GM21825 (cell line): ENCODE results near the gene TARS3.
"Not testable (repeated sequence)": the region's sequence is repeated elsewhere in the genome, so short reads cannot be mapped to it uniquely, and the experiment has no call there.

Experiments used
- ATAC-seq: cut with Tn5 transposase; IDR thresholded peaks from one replicate; pipeline ENCODE4 v1.9.1; 2021; ENCODE audit warnings: mild to moderate bottlenecking, moderate library complexity; ENCODE audit not compliant: unreplicated experiment

TARS3 gene

GRCh38 chr15:101657171-101657570 lies 67.1 kb downstream of the TARS3 start:
- ATAC-seq = no peak

GRCh38 chr15:101654624-101655337 lies 69.5 kb downstream of the TARS3 start:
- ATAC-seq = not testable (repeated sequence)

DNA sequence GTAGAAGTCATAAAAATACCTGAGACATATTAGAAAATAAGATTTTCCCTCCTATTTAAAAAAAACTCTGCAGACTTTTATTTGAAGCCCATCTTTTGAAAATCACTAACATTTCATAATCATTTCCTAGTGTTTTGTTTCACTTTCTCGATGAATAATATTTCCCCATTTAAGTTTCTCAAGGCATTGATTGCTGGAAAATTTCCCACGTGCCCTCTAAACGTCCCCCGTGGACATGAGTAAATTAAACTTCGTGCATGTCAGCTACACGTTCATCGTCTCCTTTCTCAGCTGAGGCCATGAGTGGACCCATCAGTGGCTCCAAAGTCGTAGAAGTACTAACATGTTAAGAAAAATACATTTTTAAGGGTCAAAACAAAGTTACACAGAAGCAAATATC lies 70.1 kb downstream of the TARS3 start:
- ATAC-seq = no peak

DNA sequence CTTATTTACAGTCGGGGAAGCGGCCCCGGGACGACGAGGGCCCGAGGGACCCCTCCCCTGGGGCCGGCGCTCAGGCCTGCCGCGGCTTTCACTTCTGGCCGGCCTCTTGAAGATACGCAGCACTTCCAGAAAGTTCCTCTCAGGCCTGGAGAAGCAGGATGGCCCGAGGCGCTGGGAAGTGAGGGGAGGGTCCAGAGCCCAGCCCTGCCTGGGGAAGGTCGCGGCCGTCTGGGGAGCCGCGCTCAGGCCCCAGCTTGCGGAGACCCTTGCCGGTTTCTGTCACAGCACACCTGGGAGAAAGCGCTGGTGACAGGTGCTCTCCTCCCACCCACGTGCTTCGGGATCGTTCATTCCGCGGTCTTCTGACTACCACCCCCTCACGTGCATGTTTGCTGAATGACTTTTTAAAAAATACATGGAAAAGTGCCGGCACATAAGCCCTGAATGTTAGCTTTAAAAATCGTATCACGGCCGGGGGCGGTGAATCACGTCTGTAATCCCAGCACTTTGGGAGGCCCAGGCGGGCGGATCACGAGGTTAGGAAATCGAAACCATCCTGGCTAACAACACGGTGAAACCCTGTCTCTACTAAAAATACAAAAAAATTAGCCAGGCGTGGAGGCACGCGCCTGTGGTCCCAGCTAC lies 71.4 kb downstream of the TARS3 start:
- peak; percentile 20 for ATAC-seq

GRCh38 chr15:101652098-101652785 lies 72.0 kb downstream of the TARS3 start, which contains the start of gene TM2D3:
TSS of gene TM2D3 (minus strand) at chr15:101652381. CDS start at chr15:101652361, 20 bp downstream.
- peak; percentile 92 for ATAC-seq

GRCh38 chr15:101651554-101652097 lies 72.6 kb downstream of the TARS3 start:
- ATAC-seq = peak; percentile 34

DNA sequence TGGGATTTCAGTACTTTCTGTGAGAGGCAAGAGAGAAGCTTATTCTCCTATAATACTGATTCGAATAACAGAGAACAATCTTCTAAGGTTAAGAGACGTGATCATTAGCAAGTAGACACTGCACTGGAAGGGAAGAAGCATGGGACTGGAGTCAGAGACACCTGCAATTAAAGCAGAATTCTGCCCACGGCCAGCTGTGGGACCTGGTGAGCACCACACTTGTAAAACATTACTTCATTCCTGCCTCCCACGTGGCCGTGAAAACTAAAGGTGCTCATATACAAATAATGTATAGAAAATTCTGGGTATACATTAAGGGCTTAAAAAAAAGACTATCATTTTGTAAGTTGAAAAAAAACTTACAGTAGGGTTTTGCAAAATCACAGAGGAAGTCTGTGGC lies 74.1 kb downstream of the TARS3 start:
- ATAC-seq = no peak

DNA sequence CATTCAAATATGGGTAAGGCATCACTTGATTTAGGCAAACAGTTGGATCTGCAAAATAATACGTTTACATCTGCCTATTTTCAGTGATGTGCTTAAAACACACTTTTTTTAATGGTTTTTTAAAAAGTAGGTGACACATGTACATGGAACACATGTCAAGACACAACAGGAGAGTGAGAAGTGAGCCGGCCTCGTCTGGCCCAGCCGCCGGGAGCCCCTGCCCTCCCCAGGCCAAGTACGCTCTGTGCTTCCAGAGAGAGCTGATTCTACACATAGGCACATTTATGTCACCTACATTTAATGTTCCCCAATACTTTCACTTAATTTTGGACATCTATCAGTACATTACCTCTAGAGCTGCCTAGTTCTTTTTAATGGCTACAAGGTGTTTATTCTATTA lies 75.9 kb downstream of the TARS3 start:
- no peak for ATAC-seq

DNA sequence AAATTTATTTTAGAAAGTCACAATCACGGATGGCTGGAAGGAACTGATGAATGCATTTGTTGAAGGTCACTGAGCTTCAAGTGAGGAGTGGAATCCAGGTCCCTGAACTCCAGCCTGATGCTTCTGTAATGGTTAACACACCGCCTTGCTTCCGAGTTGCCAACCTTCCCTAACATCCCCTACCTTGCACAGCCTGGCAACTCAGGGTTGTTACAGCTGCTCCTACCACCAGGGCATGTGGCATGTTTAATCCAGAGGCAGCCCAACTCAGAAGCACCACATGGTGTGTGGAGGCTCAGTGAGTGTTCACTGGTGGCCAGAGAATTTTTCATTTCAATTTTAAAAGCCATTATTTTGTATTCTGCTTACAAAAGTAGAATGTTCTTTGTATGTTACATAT lies 77.0 kb downstream of the TARS3 start:
- ATAC-seq = no peak

GRCh38 chr15:101646672-101647071 lies 77.6 kb downstream of the TARS3 start:
- ATAC-seq = no peak

DNA sequence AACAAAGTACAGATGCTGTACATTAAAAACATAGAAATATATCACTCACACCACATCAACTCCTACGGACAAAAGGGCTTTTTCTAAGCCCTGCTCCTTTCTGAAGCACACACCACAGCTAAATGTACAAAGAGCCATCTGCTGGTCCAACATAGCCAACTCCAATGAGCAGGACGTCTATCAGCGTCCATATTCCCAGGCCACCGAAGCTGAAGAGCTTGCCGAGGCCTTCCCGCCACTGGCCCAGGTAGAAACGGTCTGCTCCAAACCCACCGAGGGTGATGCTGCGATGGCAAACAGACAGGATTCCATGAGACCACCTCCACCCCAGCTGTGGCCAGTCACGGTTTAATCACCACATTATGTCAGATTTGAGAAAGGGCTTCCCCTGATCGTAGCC lies 81.9 kb downstream of the TARS3 start:
- no peak for ATAC-seq

- no peak for ATAC-seq
Observed at GRCh38 chr15:101641894-101642293, 82.4 kb downstream of the TARS3 start.

DNA sequence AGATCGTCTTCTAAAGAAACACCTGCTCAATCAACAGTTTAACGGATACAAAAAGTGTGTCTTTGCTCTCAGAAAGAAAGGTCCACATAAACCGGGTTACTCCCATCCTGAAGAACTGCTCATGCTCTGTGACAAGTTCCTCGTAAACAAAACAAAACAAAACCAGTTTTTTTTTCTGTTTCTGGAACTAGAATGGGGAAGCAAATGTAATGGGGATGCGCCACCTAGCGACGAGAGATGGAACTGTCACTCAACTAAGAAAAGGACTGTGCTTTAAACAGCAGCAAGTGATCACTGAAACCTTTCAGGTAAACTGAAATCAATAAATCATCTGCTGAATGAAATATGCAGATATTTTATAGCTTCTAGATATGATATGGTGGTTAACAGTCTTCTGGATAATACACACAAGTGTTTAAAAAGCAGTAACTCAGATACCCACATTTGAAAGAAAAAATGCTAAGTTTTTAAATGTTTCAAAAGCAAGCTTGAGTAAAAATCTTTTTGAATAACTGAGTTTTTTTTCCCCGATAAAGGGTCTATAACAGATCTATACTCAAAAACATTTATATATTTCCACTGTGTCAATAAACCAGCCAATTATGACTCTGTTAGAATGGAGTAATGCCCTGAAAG lies 83.0 kb downstream of the TARS3 start:
- peak; percentile 61 for ATAC-seq

DNA sequence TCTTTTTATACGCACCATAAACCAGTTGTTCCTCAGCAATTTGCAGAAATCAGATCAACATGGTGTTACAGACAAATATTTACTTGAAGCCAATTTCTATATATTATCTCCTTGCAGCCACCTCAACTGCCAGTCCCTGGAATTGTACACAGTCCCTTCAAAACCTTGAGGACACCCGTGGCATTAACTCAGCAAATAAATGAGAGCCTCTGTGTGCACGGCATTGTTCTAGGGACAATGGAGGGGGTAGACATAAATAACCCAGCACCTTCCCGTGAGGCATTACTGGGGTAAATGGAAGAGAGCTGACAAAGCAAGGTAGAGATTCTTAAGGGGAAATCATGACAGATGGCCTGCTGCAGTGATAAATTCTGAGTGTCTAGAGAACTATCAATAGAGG lies 84.6 kb downstream of the TARS3 start:
- no peak for ATAC-seq

DNA sequence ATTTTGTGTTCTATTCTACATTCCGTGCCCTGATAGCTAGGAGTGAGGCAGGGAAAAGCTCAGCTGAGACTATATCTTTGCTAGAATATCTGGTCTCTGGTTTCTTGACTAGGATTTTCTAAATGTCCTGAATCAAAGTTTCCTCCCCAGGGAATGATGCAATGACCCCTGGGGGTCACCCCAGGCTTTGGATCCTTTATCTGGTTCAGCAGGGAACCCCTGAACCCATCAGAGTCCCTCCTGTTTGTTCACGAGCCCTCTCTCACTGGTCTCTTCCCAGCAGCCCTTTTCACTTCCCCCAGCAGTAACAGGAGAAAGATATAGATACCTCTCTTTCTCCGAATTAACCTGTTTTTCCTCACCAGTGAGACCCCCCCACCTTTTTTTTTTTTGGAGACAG lies 86.4 kb downstream of the TARS3 start:
- no peak for ATAC-seq

GRCh38 chr15:101637516-101637915 lies 86.8 kb downstream of the TARS3 start:
- ATAC-seq = no peak

DNA sequence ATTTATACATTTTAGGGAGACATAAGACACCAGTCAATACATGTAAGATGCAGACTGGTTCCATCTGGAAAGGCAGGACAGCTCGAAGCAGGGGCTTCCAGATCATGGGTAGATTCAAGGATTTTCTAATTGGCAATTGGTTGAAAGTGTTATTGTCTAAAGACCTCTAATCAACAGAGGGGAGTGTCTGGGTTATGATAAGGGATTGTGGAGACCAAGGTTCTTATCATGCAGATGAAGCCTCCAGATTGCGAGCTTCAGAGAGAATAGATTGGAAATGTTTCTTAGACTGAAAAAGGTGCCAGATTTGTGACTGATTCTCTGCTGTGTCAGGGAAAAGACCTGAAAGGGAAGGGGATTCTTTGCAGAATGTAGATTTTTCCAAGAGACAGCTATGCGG lies 87.2 kb downstream of the TARS3 start:
- ATAC-seq = no peak

DNA sequence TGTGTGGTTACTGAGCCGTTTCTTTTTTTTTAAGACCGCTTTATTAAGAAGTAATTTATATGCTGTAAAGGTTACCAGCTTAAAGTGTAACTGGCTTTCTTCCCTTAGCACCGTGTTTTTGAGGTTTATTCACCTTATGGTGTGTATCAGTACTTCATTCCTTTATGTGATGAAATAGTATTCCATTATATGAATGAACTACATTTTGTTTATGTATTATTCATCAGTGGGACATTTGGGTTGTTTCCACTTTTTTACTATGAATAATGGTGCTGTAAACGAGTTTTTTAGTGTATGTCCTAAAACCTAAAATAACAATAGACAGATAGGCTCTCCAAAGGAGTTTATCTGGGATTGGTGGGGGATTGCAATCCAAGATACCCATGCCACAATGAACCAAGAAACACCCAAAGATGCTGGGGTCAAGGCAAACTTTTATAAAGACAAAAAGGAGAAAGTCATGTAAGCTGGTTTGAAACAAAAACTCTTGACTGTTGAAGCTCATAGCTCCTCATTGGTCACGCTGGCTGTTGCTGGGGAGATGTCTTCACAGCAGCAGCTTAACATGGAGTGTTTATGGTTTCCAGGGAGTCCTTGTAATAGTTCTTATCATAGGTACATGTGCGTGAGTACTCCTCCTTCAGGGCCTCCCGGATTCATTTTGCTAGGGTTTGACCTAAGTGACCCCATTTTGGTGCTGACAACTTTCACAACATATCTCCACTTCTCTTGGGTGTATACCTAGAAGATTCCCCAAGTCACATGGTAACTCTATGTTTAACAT lies 88.1 kb downstream of the TARS3 start:
- no peak for ATAC-seq

- no peak for ATAC-seq
Observed at GRCh38 chr15:101633356-101633755, 90.9 kb downstream of the TARS3 start.

DNA sequence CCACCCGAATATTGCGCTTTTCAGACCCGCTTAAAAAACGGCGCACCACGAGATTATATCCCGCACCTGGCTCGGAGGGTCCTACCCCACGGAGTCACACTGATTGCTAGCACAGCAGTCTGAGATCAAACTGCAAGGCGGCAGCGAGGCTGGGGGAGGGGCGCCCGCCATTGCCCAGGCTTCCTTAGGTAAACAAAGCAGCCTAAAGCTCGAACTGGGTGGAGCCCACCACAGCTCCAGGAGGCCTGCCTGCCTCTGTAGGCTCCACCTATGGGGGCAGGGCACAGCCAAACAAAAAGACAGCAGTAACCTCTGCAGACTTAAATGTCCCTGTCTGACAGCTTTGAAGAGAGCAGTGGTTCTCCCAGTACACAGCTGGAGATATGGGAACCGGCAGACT lies 97.5 kb downstream of the TARS3 start:
- not testable (repeated sequence) for ATAC-seq
